COLO668 (cell line): ENCODE measurements around the gene TPPP.

Source experiments
- DNase-seq: peaks from one replicate; lab custom pipeline; 2025; ENCODE audit not compliant: unreplicated experiment; lab: John Stamatoyannopoulos, UW

Gene TPPP

GRCh38 chr5:665956-666711 lies 27.0 kb downstream of the TPPP start:
- DNase-seq: no peak

- DNase-seq: no peak
Observed at GRCh38 chr5:665541-665955, 27.6 kb downstream of the TPPP start.

- no peak for DNase-seq
Observed at GRCh38 chr5:664994-665360, 28.2 kb downstream of the TPPP start.

- no peak for DNase-seq
Observed at GRCh38 chr5:664343-664993, 28.7 kb downstream of the TPPP start.

GRCh38 chr5:663436-664342 lies 29.5 kb downstream of the TPPP start:
- DNase-seq: no peak

GRCh38 chr5:662751-663435 lies 30.3 kb downstream of the TPPP start:
- no peak for DNase-seq

GRCh38 chr5:661891-662750 lies 31.0 kb downstream of the TPPP start:
- DNase-seq: no peak

- DNase-seq: no peak
Observed at GRCh38 chr5:660491-661030, 32.6 kb downstream of the TPPP start.

- no peak for DNase-seq
Observed at GRCh38 chr5:659496-660263, 33.5 kb downstream of the TPPP start.

GRCh38 chr5:658103-658502 lies 35.0 kb downstream of the TPPP start:
- DNase-seq: no peak

GRCh38 chr5:657570-657969 lies 35.6 kb downstream of the TPPP start:
- DNase-seq: no peak

- no peak for DNase-seq
Observed at GRCh38 chr5:655406-655805, 37.7 kb downstream of the TPPP start.

- no peak for DNase-seq
Observed at GRCh38 chr5:654071-654778, 38.9 kb downstream of the TPPP start.

GRCh38 chr5:652773-653350 lies 40.3 kb downstream of the TPPP start:
- DNase-seq: peak; percentile 77

GRCh38 chr5:652023-652515 lies 41.1 kb downstream of the TPPP start:
- DNase-seq: no peak

- no peak for DNase-seq
Observed at GRCh38 chr5:651296-652022, 41.7 kb downstream of the TPPP start.

GRCh38 chr5:647727-648126 lies 45.4 kb downstream of the TPPP start:
- no peak for DNase-seq
